Spleen (tissue), 11 donors: ENCODE measurements around the gene DDX39A. TPM values are rescaled to one million over a fixed set of nuclear protein-coding genes. Genes with fewer than 3 reads are reported as not detected.
A peak's percentile ranks its signal among the peaks of the same experiment; 100 is the strongest.

ENCODE experiments used
- DNase-seq: peaks from one replicate; pipeline ENCODE4 v3.0.0-alpha.2; 2020
- H3K27ac ChIP-seq, 8 donors: fragments of 200-600 bp; sonication (generic) in 7 of 8; 1 replicate in 4 of 8; 2 replicates in 4 of 8; pipeline versions ENCODE4 v1.5.0 to v1.8.0; 2016 to 2021; ENCODE audit warnings: inconsistent platforms in 4 of 8, mild to moderate bottlenecking in 4 of 8, moderate library complexity in 1 of 8
- H3K27me3 ChIP-seq, 7 donors: fragments of 200-600 bp; sonication (generic) in 6 of 7; replicated peaks in 1 of 7; 1 replicate in 4 of 7; 2 replicates in 3 of 7; pipeline versions ENCODE4 v1.5.0 to v1.8.0; 2016 to 2021; ENCODE audit warnings: inconsistent platforms in 3 of 7, mild to moderate bottlenecking in 1 of 7
- H3K36me3 ChIP-seq, 6 donors: fragments of 200-600 bp; sonication (generic) in 5 of 6; 1 replicate in 4 of 6; 2 replicates in 2 of 6; pipeline versions ENCODE4 v1.5.0 to v1.8.0; 2016 to 2021; ENCODE audit warnings: inconsistent platforms in 2 of 6
- H3K4me1 ChIP-seq, 6 donors: fragments of 200-600 bp; sonication (generic) in 5 of 6; 1 replicate in 3 of 6; 2 replicates in 3 of 6; pipeline versions ENCODE4 v1.5.0 to v1.8.0; 2016 to 2021; ENCODE audit warnings: inconsistent platforms in 3 of 6
- H3K4me3 ChIP-seq, 8 donors: fragments of 200-600 bp; sonication (generic) in 7 of 8; 1 replicate in 4 of 8; 2 replicates in 4 of 8; pipeline versions ENCODE4 v1.5.0 to v1.8.0; 2016 to 2021; ENCODE audit warnings: inconsistent platforms in 4 of 8, mild to moderate bottlenecking in 4 of 8, moderate library complexity in 2 of 8
- H3K9me3 ChIP-seq, 8 donors: fragments of 200-600 bp; sonication (generic) in 7 of 8; 1 replicate in 4 of 8; 2 replicates in 4 of 8; pipeline versions ENCODE4 v1.5.0 to v1.8.0; 2016 to 2021; ENCODE audit warnings: inconsistent platforms in 4 of 8
- POLR2A ChIP-seq, 3 donors: fragments of 450-650 bp; IDR thresholded peaks; one replicate each; pipeline ENCODE4 v1.5.1; 2017; ENCODE audit warnings: antibody characterized with exemption in 3 of 3, mild to moderate bottlenecking in 1 of 3
- POLR2AphosphoS5 ChIP-seq, 3 donors: sonication (generic); formaldehyde crosslinking; IDR thresholded peaks; one replicate each; pipeline ENCODE4 v1.5.1; 2017; ENCODE audit warnings: antibody characterized with exemption in 3 of 3
- WGBS, 5 donors: extraction: QIAGEN DNeasy Blood & Tissue Kit in 3 of 5; methylation state at CpG; one replicate each; pipeline versions ENCODE4 v1.1.5 to v1.1.7; 2013 to 2018; 5-methylcytosine and 5-hydroxymethylcytosine counted together
- intact Hi-C: fragments of 100-400 bp; cut with DNase I; formaldehyde crosslinking; loops from one replicate; pipeline ENCODE4 v1.15.0; 2023; ENCODE audit warnings: low total_unique reads
- polyA plus RNA-seq, 3 donors: library from polyadenylated mRNA; stranded (reverse); fragments of 200-250 nt; gene quantifications; one replicate each; pipeline ENCODE4 v1.2.1, GENCODE V29; 2013
- total RNA-seq, 7 donors: library from RNA; depleted of rRNA in 3 of 7; stranded (reverse); fragments of >200 nt in 3 of 7; fragmentation: NEBNext Ultra II Directional in 4 of 7; extraction: Animal tissue kit (Norgen Biotek cat#: 25700) in 4 of 7; gene quantifications; one replicate each; pipeline versions ENCODE4 v1.1.0 to v1.2.1, GENCODE V29; 2016 to 2021
- TF ChIP-seq, protein P1 (sequence below), 11 experiments: fragments of 200-600 bp in 7 of 11; fragments of 450-650 bp in 4 of 11; sonication (generic) in 4 of 11; IDR thresholded peaks in 8 of 11; conservative IDR thresholded peaks in 3 of 11; 1 replicate in 7 of 11; 2 replicates in 4 of 11; pipeline versions ENCODE4 v1.4.0 to v1.8.0; 2016 to 2021; ENCODE audit warnings: antibody characterized with exemption in 11 of 11, inconsistent platforms in 4 of 11, mild to moderate bottlenecking in 1 of 11
- donor health status: healthy with polysubstance abuse.
- donor health status: DM: no; HTN: no; CAD: no; lungs with moderate emphysema.
- donor health status: DM: no; HTN: no; CAD: no.
- donor health status: Bipolar disorder and iron deficiency.
- donor health status: healthy.
- donor health status: DM: no; HTN: no; CAD: no.
- donor health status: DM: yes; HTN: yes; CAD: no.

Gene DDX39A
- total and polyA plus RNA-seq, 10 donors = 81.8 to 267 (median 138) TPM

DNA sequence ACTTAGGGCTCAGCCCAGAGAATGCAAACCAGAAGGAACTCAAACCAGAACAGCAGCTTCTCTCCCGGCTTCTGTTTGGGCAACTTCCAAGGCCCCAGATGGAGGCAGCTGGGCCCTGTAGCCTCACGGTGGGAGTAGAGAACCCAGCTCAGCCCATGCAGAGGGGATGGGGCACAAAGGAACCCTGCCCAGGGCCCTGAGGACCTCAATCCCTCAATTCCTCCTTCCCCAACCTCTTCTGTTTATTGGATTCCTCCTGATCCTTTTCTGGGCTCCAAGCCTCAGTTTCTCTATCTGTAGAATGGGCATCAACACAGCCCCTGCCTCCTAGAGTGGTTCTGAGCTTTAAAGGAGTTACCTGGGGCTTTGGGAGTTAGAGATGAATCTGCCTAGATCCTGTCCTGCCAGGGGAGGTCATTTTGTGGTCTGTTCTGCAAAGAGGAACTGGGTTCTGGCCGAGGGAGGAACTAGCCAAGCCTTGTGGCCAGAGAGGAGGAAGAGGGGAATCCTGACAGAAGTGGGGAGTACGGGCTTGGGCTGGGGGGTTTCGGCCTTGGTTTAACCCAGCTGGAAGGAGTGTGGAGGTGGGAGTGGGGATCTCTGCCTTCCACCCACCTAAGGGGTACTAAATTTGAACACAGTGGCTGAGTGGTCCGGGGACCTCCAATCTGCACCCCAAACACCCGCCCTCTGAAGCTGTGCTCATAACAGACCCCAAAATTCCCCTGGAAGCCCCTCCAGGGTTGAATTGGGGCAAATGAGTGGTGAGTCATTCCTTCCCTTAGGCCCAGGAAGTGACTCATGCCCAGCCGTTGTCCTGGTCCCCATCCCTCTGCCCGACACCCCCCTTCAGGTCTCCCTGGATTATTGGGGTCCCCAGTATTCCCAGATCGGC lies 35.2 kb downstream of the DDX39A start:
- WGBS, 5 donors = 8 to 16% (median 11%) methylated on average over 9 to 10 of the region's 10 CpGs
- H3K27ac ChIP-seq = peak overlapping the region; percentile 88 to 98 (median 92)
- no peaks in the 10 kb centered on the region for H3K9me3 ChIP-seq
- peaks cover 24 to 97% (median 75%) of the 10 kb centered on the region in 6 donors for H3K4me1 ChIP-seq
- no peak for DNase-seq
- peaks cover 0 to 34% (median 18%) of the 10 kb centered on the region in 6 donors for H3K36me3 ChIP-seq
- peak overlapping the region; percentile 69 to 91 (median 82) for H3K4me3 ChIP-seq
- H3K27me3 ChIP-seq = no peaks in the 10 kb centered on the region
- intact Hi-C loops = no loop called here
- peak in 1 of 3 donors; percentile 67 for TF ChIP-seq POLR2AphosphoS5 (IDR thresholded peaks at IDR 0.05)
- TF ChIP-seq, protein P1, sequence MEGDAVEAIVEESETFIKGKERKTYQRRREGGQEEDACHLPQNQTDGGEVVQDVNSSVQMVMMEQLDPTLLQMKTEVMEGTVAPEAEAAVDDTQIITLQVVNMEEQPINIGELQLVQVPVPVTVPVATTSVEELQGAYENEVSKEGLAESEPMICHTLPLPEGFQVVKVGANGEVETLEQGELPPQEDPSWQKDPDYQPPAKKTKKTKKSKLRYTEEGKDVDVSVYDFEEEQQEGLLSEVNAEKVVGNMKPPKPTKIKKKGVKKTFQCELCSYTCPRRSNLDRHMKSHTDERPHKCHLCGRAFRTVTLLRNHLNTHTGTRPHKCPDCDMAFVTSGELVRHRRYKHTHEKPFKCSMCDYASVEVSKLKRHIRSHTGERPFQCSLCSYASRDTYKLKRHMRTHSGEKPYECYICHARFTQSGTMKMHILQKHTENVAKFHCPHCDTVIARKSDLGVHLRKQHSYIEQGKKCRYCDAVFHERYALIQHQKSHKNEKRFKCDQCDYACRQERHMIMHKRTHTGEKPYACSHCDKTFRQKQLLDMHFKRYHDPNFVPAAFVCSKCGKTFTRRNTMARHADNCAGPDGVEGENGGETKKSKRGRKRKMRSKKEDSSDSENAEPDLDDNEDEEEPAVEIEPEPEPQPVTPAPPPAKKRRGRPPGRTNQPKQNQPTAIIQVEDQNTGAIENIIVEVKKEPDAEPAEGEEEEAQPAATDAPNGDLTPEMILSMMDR (IDR thresholded peaks at IDR 0.05 in 8 of 11, conservative IDR thresholded peaks at IDR 0.05 in 3 of 11) = no peak

DNA sequence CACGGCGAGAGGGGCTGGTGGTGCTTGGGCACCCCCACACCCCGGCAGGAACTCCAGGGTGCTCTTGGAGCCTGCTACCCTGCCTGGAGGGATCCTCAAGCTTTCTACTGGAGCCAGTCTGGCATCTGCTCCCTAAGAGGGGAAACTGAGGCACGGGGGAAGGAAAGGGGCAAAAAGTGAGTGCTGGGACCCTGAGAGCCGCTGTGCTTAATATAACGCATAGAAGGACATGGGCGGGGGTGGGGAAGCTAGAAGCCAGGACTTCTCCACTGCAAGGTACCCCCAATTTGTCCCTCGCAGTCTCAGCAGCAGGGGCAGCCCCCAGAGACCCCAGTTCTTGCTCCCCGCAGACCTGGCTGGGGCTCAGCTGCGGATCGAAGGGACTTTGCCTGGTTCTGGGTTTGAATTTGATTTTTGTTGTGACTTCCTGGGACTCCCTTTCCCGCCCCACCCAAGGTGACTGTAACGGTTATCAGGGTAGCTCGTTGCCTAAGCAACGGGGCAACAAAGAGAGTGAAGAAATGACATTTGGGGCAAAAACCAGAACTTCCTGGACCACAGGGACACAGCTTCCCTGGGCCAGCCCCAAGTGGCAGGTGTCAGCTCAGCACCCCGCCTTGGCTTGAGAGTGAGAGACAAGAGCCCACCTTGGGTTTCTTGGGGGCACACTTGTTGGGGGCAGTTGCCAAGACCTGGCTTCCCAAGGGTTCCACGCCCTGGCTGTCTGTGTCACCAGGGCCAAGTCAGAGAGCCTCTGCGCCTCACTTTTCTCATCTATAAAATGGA lies 37.3 kb downstream of the DDX39A start:
- H3K27me3 ChIP-seq = no peaks in the 10 kb centered on the region
- 10 to 15% (median 11%) methylated on average over 16 to 18 of the region's 18 CpGs for WGBS, 5 donors
- peak overlapping the region; percentile 88 to 98 (median 92) for H3K27ac ChIP-seq
- intact Hi-C loops = no loop called here
- peaks cover 24 to 94% (median 71%) of the 10 kb centered on the region in 6 donors for H3K4me1 ChIP-seq
- TF ChIP-seq POLR2AphosphoS5 (IDR thresholded peaks at IDR 0.05) = peak; percentile 45 to 81 (median 72)
- TF ChIP-seq, protein P1 (IDR thresholded peaks at IDR 0.05 in 8 of 11, conservative IDR thresholded peaks at IDR 0.05 in 3 of 11) = peak in 5 of 11 experiments; percentile 21 to 46 (median 33)
- peak in 2 of 3 donors; percentile 37 to 41 for TF ChIP-seq POLR2A (IDR thresholded peaks at IDR 0.05)
- no peaks in the 10 kb centered on the region for H3K9me3 ChIP-seq
- DNase-seq = peak; percentile 89
- peak overlapping the region; percentile 69 to 91 (median 82) for H3K4me3 ChIP-seq
- peaks cover 0 to 14% (median 4%) of the 10 kb centered on the region in 6 donors for H3K36me3 ChIP-seq

DNA sequence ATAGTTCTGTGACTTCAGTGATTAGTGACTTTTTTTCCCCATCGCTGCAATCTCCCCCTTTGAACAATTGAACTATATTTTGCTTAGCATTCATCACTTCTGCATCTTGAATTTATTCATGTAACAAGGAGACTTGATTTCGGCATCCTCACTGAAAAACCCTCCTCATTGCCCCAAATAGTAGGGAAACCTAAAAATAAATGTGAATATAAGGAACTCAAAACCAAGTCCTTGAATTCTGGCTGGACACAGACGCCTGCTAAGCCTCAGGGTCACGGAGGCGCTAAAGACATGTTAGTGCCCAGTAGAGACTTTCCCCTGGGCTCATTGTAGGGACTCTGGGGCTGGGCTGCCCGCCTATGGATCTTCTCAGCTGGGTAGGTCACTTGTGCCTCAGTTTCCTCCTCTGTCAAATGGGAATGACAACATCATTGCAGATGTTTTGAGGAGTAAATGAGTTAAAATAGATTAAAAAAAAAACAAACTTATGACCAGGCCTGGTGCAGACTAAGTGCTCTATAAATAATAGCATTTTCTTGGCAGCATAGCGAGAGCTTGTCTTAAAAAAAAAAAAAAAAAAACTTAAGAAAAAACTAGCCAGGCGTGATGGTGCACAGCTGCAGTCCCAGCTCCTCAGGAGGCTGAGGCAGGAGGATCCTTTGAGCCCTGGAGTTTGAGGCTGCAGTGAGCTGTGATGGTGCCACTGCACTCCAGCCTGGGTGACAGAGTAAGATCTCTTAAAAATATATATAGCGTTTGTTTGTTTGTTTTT lies 39.7 kb downstream of the DDX39A start:
- H3K27me3 ChIP-seq = peaks cover 0 to 11% (median 0%) of the 10 kb centered on the region in 7 donors
- no peak for DNase-seq
- no peaks in the 10 kb centered on the region for H3K9me3 ChIP-seq
- intact Hi-C loops = no loop called here
- no peaks in the 10 kb centered on the region for H3K36me3 ChIP-seq
- H3K27ac ChIP-seq = peak overlapping the region; percentile 80 to 98 (median 92)
- H3K4me1 ChIP-seq = peaks cover 33 to 93% (median 72%) of the 10 kb centered on the region in 6 donors
- no peak overlapping the region for H3K4me3 ChIP-seq
- TF ChIP-seq, protein P1 (IDR thresholded peaks at IDR 0.05 in 8 of 11, conservative IDR thresholded peaks at IDR 0.05 in 3 of 11) = no peak
- TF ChIP-seq POLR2A (IDR thresholded peaks at IDR 0.05) (no peak), POLR2AphosphoS5 (IDR thresholded peaks at IDR 0.05) (no peak)
- WGBS, 5 donors = 61 to 74% (median 66%) methylated on average over 9 of the region's 9 CpGs
